ENCODE results near the gene ARCN1.
"Not testable (repeated sequence)": the region's sequence is repeated elsewhere in the genome, so short reads cannot be mapped to it uniquely, and the experiment has no call there.

Gene ARCN1

GRCh38 chr11:118610225-118610772 is 38.1 kb downstream of the ARCN1 start:
- FAIRE-seq (no peak), DNase-seq (ENCODE audit: insufficient read length, low spot score) (no peak)
- TF ChIP-seq POU2F2 (IDR thresholded peaks at IDR 0.05; ENCODE audit: low read depth, low read length): no peak
- no peak for TF ChIP-seq POLR2AphosphoS5 (IDR thresholded peaks at IDR 0.05; ENCODE audit: low read depth, low read length)
- no peak for TF ChIP-seq PAX5 (IDR thresholded peaks at IDR 0.05; ENCODE audit: insufficient read depth, low read length, severe bottlenecking)
- no peak for TF ChIP-seq SPI1 (IDR thresholded peaks at IDR 0.05; ENCODE audit: low read depth, low read length)
- TF ChIP-seq TAF1 (IDR thresholded peaks at IDR 0.05; ENCODE audit: low read depth, low read length): no peak

- FAIRE-seq (peak; percentile 78), DNase-seq (ENCODE audit: insufficient read length, low spot score) (peak; percentile 69)
- no peak for TF ChIP-seq POLR2AphosphoS5 (IDR thresholded peaks at IDR 0.05; ENCODE audit: low read depth, low read length)
- no peak for TF ChIP-seq PAX5 (IDR thresholded peaks at IDR 0.05; ENCODE audit: insufficient read depth, low read length, severe bottlenecking)
- TF ChIP-seq TAF1 (IDR thresholded peaks at IDR 0.05; ENCODE audit: low read depth, low read length): no peak
- no peak for TF ChIP-seq POLR2A (IDR thresholded peaks at IDR 0.05; ENCODE audit: low read depth, low read length)
- no peak for TF ChIP-seq POU2F2 (IDR thresholded peaks at IDR 0.05; ENCODE audit: low read depth, low read length)
- no peak for TF ChIP-seq SPI1 (IDR thresholded peaks at IDR 0.05; ENCODE audit: low read depth, low read length)
These were observed 38.7 kb downstream of the ARCN1 start for GRCh38 chr11:118610773-118611432.

GRCh38 chr11:118611433-118611795 is 39.2 kb downstream of the ARCN1 start:
- DNase-seq (ENCODE audit: insufficient read length, low spot score); FAIRE-seq: not testable (repeated sequence)

GRCh38 chr11:118612378-118612777 is 40.2 kb downstream of the ARCN1 start:
- no peak for DNase-seq (ENCODE audit: insufficient read length, low spot score)
- TF ChIP-seq PAX5 (IDR thresholded peaks at IDR 0.05; ENCODE audit: insufficient read depth, low read length, severe bottlenecking) (no peak), SPI1 (IDR thresholded peaks at IDR 0.05; ENCODE audit: low read depth, low read length) (no peak), POLR2AphosphoS5 (IDR thresholded peaks at IDR 0.05; ENCODE audit: low read depth, low read length) (no peak), POU2F2 (IDR thresholded peaks at IDR 0.05; ENCODE audit: low read depth, low read length) (no peak), POLR2A (IDR thresholded peaks at IDR 0.05; ENCODE audit: low read depth, low read length) (no peak), TAF1 (IDR thresholded peaks at IDR 0.05; ENCODE audit: low read depth, low read length) (no peak)
- no peak for FAIRE-seq

- FAIRE-seq: no peak
- no peak for DNase-seq (ENCODE audit: insufficient read length, low spot score)
- TF ChIP-seq POU2F2 (IDR thresholded peaks at IDR 0.05; ENCODE audit: low read depth, low read length): no peak
- no peak for TF ChIP-seq PAX5 (IDR thresholded peaks at IDR 0.05; ENCODE audit: insufficient read depth, low read length, severe bottlenecking)
- no peak for TF ChIP-seq POLR2AphosphoS5 (IDR thresholded peaks at IDR 0.05; ENCODE audit: low read depth, low read length)
- TF ChIP-seq TAF1 (IDR thresholded peaks at IDR 0.05; ENCODE audit: low read depth, low read length): no peak
- no peak for TF ChIP-seq SPI1 (IDR thresholded peaks at IDR 0.05; ENCODE audit: low read depth, low read length)
- no peak for TF ChIP-seq POLR2A (IDR thresholded peaks at IDR 0.05; ENCODE audit: low read depth, low read length)
These were observed 42.3 kb downstream of the ARCN1 start for GRCh38 chr11:118614511-118614910.

- no peak for DNase-seq (ENCODE audit: insufficient read length, low spot score)
- FAIRE-seq: no peak
- TF ChIP-seq POU2F2 (IDR thresholded peaks at IDR 0.05; ENCODE audit: low read depth, low read length): no peak
- no peak for TF ChIP-seq TAF1 (IDR thresholded peaks at IDR 0.05; ENCODE audit: low read depth, low read length)
- TF ChIP-seq SPI1 (IDR thresholded peaks at IDR 0.05; ENCODE audit: low read depth, low read length): no peak
- TF ChIP-seq POLR2A (IDR thresholded peaks at IDR 0.05; ENCODE audit: low read depth, low read length): no peak
- TF ChIP-seq POLR2AphosphoS5 (IDR thresholded peaks at IDR 0.05; ENCODE audit: low read depth, low read length): no peak
- no peak for TF ChIP-seq PAX5 (IDR thresholded peaks at IDR 0.05; ENCODE audit: insufficient read depth, low read length, severe bottlenecking)
These were observed 43.2 kb downstream of the ARCN1 start for GRCh38 chr11:118615282-118615975.

- FAIRE-seq (no peak), DNase-seq (ENCODE audit: insufficient read length, low spot score) (no peak)
- TF ChIP-seq TAF1 (IDR thresholded peaks at IDR 0.05; ENCODE audit: low read depth, low read length): no peak
These were observed 43.8 kb downstream of the ARCN1 start for GRCh38 chr11:118615976-118616371.

GRCh38 chr11:118618115-118618990 is 46.1 kb downstream of the ARCN1 start:
- DNase-seq (ENCODE audit: insufficient read length, low spot score): no peak
- TF ChIP-seq PAX5 (IDR thresholded peaks at IDR 0.05; ENCODE audit: insufficient read depth, low read length, severe bottlenecking) (no peak), TAF1 (IDR thresholded peaks at IDR 0.05; ENCODE audit: low read depth, low read length) (no peak), POLR2AphosphoS5 (IDR thresholded peaks at IDR 0.05; ENCODE audit: low read depth, low read length) (no peak), SPI1 (IDR thresholded peaks at IDR 0.05; ENCODE audit: low read depth, low read length) (no peak), POLR2A (IDR thresholded peaks at IDR 0.05; ENCODE audit: low read depth, low read length) (no peak)
- no peak for FAIRE-seq

- no peak for FAIRE-seq
- TF ChIP-seq POLR2A (IDR thresholded peaks at IDR 0.05; ENCODE audit: low read depth, low read length) (no peak), SPI1 (IDR thresholded peaks at IDR 0.05; ENCODE audit: low read depth, low read length) (no peak), PAX5 (IDR thresholded peaks at IDR 0.05; ENCODE audit: insufficient read depth, low read length, severe bottlenecking) (no peak), POLR2AphosphoS5 (IDR thresholded peaks at IDR 0.05; ENCODE audit: low read depth, low read length) (no peak), POU2F2 (IDR thresholded peaks at IDR 0.05; ENCODE audit: low read depth, low read length) (no peak), TAF1 (IDR thresholded peaks at IDR 0.05; ENCODE audit: low read depth, low read length) (no peak)
- DNase-seq (ENCODE audit: insufficient read length, low spot score): no peak
These were observed 46.8 kb downstream of the ARCN1 start for GRCh38 chr11:118618991-118619375.
